H1 (cell line): ENCODE results near the gene CASP9. TPM values are rescaled to one million over a fixed set of nuclear protein-coding genes. Genes with fewer than 3 reads are reported as not detected.

Source experiments
- CTCF ChIA-PET: fragments of 300-600 bp; sonication (Branson Sonifier 250); formaldehyde crosslinking; loops from one replicate; lab custom pipeline; 2021; ENCODE audit not compliant: partially characterized antibody; lab: Charles Lee
- POLR2A ChIA-PET: fragments of 300-600 bp; sonication (Branson Sonifier 250); formaldehyde crosslinking; loops from one replicate; lab custom pipeline; 2021; ENCODE audit warnings: inconsistent platforms; ENCODE audit not compliant: partially characterized antibody; lab: Charles Lee
- DNase-seq, 2 experiments: peaks; one replicate each; pipeline versions ENCODE4 v3.0.0 to v3.0.0-alpha.2; 2010 to 2022; ENCODE audit warnings: low spot score in 2 of 2, low read depth in 1 of 2, mixed read lengths in 1 of 2
- FAIRE-seq: peaks from 2 replicates; lab custom pipeline; 2011; peaks lifted over from hg19 to GRCh38; lab: Jason Lieb, UNC
- H2AFZ ChIP-seq: 2 replicates; pipeline ENCODE4 v1.8.1; 2012; ENCODE audit warnings: low read length, inconsistent platforms
- H2AK5ac ChIP-seq: 2 replicates; pipeline ENCODE4 v1.6.1; 2013; ENCODE audit warnings: low read depth, low read length
- H2BK120ac ChIP-seq: replicated peaks from 2 replicates; pipeline ENCODE3; 2013; ENCODE audit warnings: low read depth, low read length, inconsistent platforms
- H2BK12ac ChIP-seq: 2 replicates; pipeline ENCODE4 v1.6.1; 2013; ENCODE audit warnings: low read depth, low read length
- H2BK15ac ChIP-seq: 2 replicates; pipeline ENCODE4 v1.6.1; 2013; ENCODE audit warnings: low read length
- H2BK20ac ChIP-seq: 2 replicates; pipeline ENCODE4 v1.6.1; 2013; ENCODE audit warnings: low read length
- H2BK5ac ChIP-seq: 2 replicates; pipeline ENCODE4 v1.6.1; 2013; ENCODE audit warnings: low read depth, low read length
- H3K14ac ChIP-seq: 2 replicates; pipeline ENCODE4 v1.6.1; 2013; ENCODE audit warnings: inconsistent platforms; ENCODE audit not compliant: insufficient read length
- H3K18ac ChIP-seq: 2 replicates; pipeline ENCODE4 v1.6.1; 2013; ENCODE audit warnings: low read length; ENCODE audit errors: extremely low read depth
- H3K23ac ChIP-seq: 2 replicates; pipeline ENCODE4 v1.6.1; 2013; ENCODE audit warnings: inconsistent platforms; ENCODE audit not compliant: insufficient read length
- H3K23me2 ChIP-seq: 2 replicates; pipeline ENCODE4 v1.6.1; 2013; ENCODE audit warnings: low read depth, low read length
- H3K27ac ChIP-seq: 2 replicates; pipeline ENCODE4 v1.6.1; 2011; ENCODE audit warnings: low read depth, low read length, inconsistent platforms
- H3K27me3 ChIP-seq, 4 experiments: replicated peaks in 1 of 4; 1 replicate in 1 of 4; 2 replicates in 3 of 4; pipeline versions ENCODE4 v1.6.1 to v1.8.1; 2011 to 2013; ENCODE audit warnings: low read length in 3 of 4, mild to moderate bottlenecking in 3 of 4, inconsistent platforms in 2 of 4, mixed read lengths in 2 of 4, moderate library complexity in 1 of 4; ENCODE audit not compliant: control insufficient read depth in 3 of 4, insufficient read depth in 3 of 4; ENCODE audit errors: extremely low read depth in 1 of 4
- H3K36me3 ChIP-seq, 4 experiments: 2 replicates each; pipeline versions ENCODE4 v1.6.1 to v1.8.1; 2011 to 2013; ENCODE audit warnings: mild to moderate bottlenecking in 4 of 4, low read length in 3 of 4, moderate library complexity in 2 of 4, control low read depth in 1 of 4, inconsistent platforms in 1 of 4; ENCODE audit not compliant: insufficient read depth in 4 of 4, control insufficient read depth in 2 of 4
- H3K4ac ChIP-seq: replicated peaks from 2 replicates; pipeline ENCODE3; 2013; ENCODE audit warnings: low read length, low read depth, mixed read lengths, inconsistent platforms; ENCODE audit not compliant: insufficient read length
- H3K4me1 ChIP-seq, 4 experiments: replicated peaks in 1 of 4; 1 replicate in 1 of 4; 2 replicates in 3 of 4; pipeline versions ENCODE4 v1.6.1 to v1.8.1; 2011 to 2013; ENCODE audit warnings: low read length in 3 of 4, inconsistent platforms in 2 of 4, mixed read lengths in 1 of 4; ENCODE audit not compliant: insufficient read depth in 4 of 4, control insufficient read depth in 3 of 4
- H3K4me2 ChIP-seq, 2 experiments: 2 replicates each; pipeline versions ENCODE4 v1.6.1 to v1.8.1; 2011 to 2013; ENCODE audit warnings: low read depth in 2 of 2, low read length in 2 of 2, control low read depth in 1 of 2, inconsistent platforms in 1 of 2, mild to moderate bottlenecking in 1 of 2; ENCODE audit not compliant: insufficient read depth in 1 of 2
- H3K4me3 ChIP-seq, 4 experiments: fragments of 200-600, 300-600 bp in 1 of 4; sonication (generic), shearing (Covaris generic), sonication (Bioruptor Twin) in 1 of 4; 2 replicates each; pipeline versions ENCODE4 v1.5.1 to v1.8.1; 2011 to 2016; ENCODE audit warnings: low read length in 4 of 4, low read depth in 3 of 4, control low read depth in 2 of 4, inconsistent platforms in 2 of 4, mild to moderate bottlenecking in 2 of 4, mixed read lengths in 1 of 4, moderate library complexity in 1 of 4; ENCODE audit not compliant: insufficient read depth in 2 of 4; ENCODE audit errors: extremely low read depth in 1 of 4
- H3K56ac ChIP-seq: replicated peaks from 2 replicates; pipeline ENCODE3; 2013; ENCODE audit warnings: low read depth, mild to moderate bottlenecking, mixed read lengths, low read length, inconsistent platforms; ENCODE audit not compliant: insufficient read length
- H3K79me1 ChIP-seq: 2 replicates; pipeline ENCODE4 v1.6.1; 2013; ENCODE audit warnings: low read depth, low read length, control low read depth
- H3K79me2 ChIP-seq, 2 experiments: 2 replicates each; pipeline versions ENCODE4 v1.6.1 to v1.8.1; 2012 to 2013; ENCODE audit warnings: low read length in 2 of 2, mild to moderate bottlenecking in 2 of 2, inconsistent platforms in 1 of 2; ENCODE audit not compliant: insufficient read depth in 2 of 2, control insufficient read depth in 1 of 2
- H3K9ac ChIP-seq, 4 experiments: replicated peaks in 1 of 4; 1 replicate in 1 of 4; 2 replicates in 3 of 4; pipeline versions ENCODE4 v1.6.1 to v1.8.1; 2011 to 2013; ENCODE audit warnings: low read depth in 3 of 4, low read length in 3 of 4, control low read depth in 2 of 4, mild to moderate bottlenecking in 2 of 4, moderate library complexity in 2 of 4, inconsistent platforms in 1 of 4; ENCODE audit errors: extremely low read depth in 1 of 4
- H3K9me3 ChIP-seq, 2 experiments: 2 replicates each; pipeline versions ENCODE4 v1.6.1 to v1.8.1; 2012 to 2013; ENCODE audit warnings: mild to moderate bottlenecking in 2 of 2, moderate library complexity in 2 of 2, control low read depth in 1 of 2, inconsistent platforms in 1 of 2, low read depth in 1 of 2, low read length in 1 of 2, mixed read lengths in 1 of 2; ENCODE audit not compliant: insufficient read depth in 2 of 2
- H4K20me1 ChIP-seq, 2 experiments: replicated peaks in 1 of 2; 2 replicates each; pipeline versions ENCODE3 to v1.8.1; 2011 to 2013; ENCODE audit warnings: inconsistent platforms in 2 of 2, low read length in 2 of 2, mild to moderate bottlenecking in 1 of 2; ENCODE audit not compliant: insufficient read depth in 2 of 2, control insufficient read depth in 1 of 2
- H4K5ac ChIP-seq: 2 replicates; pipeline ENCODE4 v1.6.1; 2013; ENCODE audit warnings: low read length, low read depth, mixed read lengths, inconsistent platforms; ENCODE audit not compliant: insufficient read length
- H4K8ac ChIP-seq: 2 replicates; pipeline ENCODE4 v1.8.0; 2013; ENCODE audit warnings: mild to moderate bottlenecking, moderate library complexity, low read length, inconsistent platforms; ENCODE audit not compliant: insufficient read depth; ENCODE audit errors: extremely low read depth
- H4K91ac ChIP-seq: replicated peaks from 2 replicates; pipeline ENCODE3; 2013; ENCODE audit warnings: low read length, mixed read lengths, inconsistent platforms; ENCODE audit not compliant: insufficient read length
- EZH2 ChIP-seq: fragments of 200-600 bp; sonication (generic); IDR thresholded peaks from 2 replicates; pipeline ENCODE4 v1.7.1; 2012; ENCODE audit warnings: low read depth, mild to moderate bottlenecking, moderate library complexity, low read length, inconsistent platforms; ENCODE audit not compliant: severe bottlenecking
- KDM4A ChIP-seq: IDR thresholded peaks from one replicate; pipeline ENCODE4 v1.7.1; 2012; ENCODE audit warnings: low read depth, mild to moderate bottlenecking, moderate library complexity, low read length, inconsistent platforms; ENCODE audit not compliant: severe bottlenecking
- WGBS, 2 experiments: shearing (Covaris generic) in 1 of 2; methylation state at CpG; one replicate each; pipeline versions ENCODE4 v1.1.6 to v1.1.7; 2013 to 2015; ENCODE audit warnings: low lambda C conversion rate in 2 of 2, mixed read lengths in 2 of 2, inconsistent platforms in 1 of 2, low coverage in 1 of 2, missing lambda C conversion rate in 1 of 2; ENCODE audit not compliant: insufficient replicate concordance in 2 of 2, insufficient coverage in 1 of 2, insufficient read length in 1 of 2; ENCODE audit errors: extremely low coverage in 1 of 2, missing lambda C conversion rate in 1 of 2; 5-methylcytosine and 5-hydroxymethylcytosine counted together
- polyA plus RNA-seq, 7 experiments: library from polyadenylated mRNA; depleted of rRNA in 3 of 7; stranded (reverse) in 5 of 7; unstranded in 2 of 7; fragments of >200 nt in 5 of 7; fragments of 200-250 nt in 2 of 7; gene quantifications; 1 replicate in 5 of 7; 2 replicates in 1 of 7; 4 replicates in 1 of 7; pipeline versions ENCODE4 v1.2.1 to v1.2.3, GENCODE V29; 2011 to 2013; ENCODE audit warnings: missing spikeins in 2 of 7, mixed read lengths in 2 of 7
- total RNA-seq: library from RNA; stranded (reverse); fragmentation: NEBNext Ultra II Directional; extraction: Animal tissue kit (Norgen Biotek cat#: 25700); gene quantifications from 2 replicates; pipeline ENCODE4 v1.2.1, GENCODE V29; 2021

The CASP9 gene
- total and polyA plus RNA-seq, 2 of the 8 experiments (the other 6 are each of a cell fraction or from before 2014, with no cell fraction given): 14.8 to 36.3 TPM

GRCh38 chr1:15525050-15526020 lies 1.3 kb upstream of the CASP9 start:
- Histone ChIP-seq H2BK120ac (no peak overlapping the region), H3K9me3 (no peaks in the 10 kb centered on the region), H2BK20ac (no peak overlapping the region), H3K27me3 (no peaks in the 10 kb centered on the region), H4K5ac (no peak overlapping the region), H3K79me1 (no peaks in the 10 kb centered on the region), H3K9ac (no peak overlapping the region), H2BK12ac (no peak overlapping the region), H3K36me3 (peaks cover 0 to 3% (median under 1%) of the 10 kb centered on the region in 4 experiments; a peak in 2 of 8 replicates), H3K4me1 (peaks cover 0 to 8% (median 5%) of the 10 kb centered on the region in 4 experiments; a peak in 4 of 7 replicates), H3K18ac (0 out of 2 replicates have a peak overlapping the region, but pooled peaks have one; percentile 43), H3K23ac (no peak overlapping the region), H2AK5ac (no peak overlapping the region), H3K79me2 (peaks cover 0 to 32% of the 10 kb centered on the region in 2 experiments; a peak in 2 of 4 replicates), H2BK15ac (no peak overlapping the region), H3K4ac (no peak overlapping the region), H4K91ac (no peak overlapping the region), H3K4me2 (peak overlapping the region; percentile 73 to 93), H4K20me1 (peaks cover 0 to 3% of the 10 kb centered on the region in 2 experiments), H4K8ac (no peak overlapping the region), H3K27ac (no peak overlapping the region; the same call in 1 of the 2 replicates), H3K4me3 (peak overlapping the region; percentile 66 to 90 (median 82)), H3K14ac (no peak overlapping the region), H2AFZ (peak overlapping the region; percentile 89; the same call in 1 of the 2 replicates), H3K56ac (no peak overlapping the region), H3K23me2 (peaks cover 6% of the 10 kb centered on the region), H2BK5ac (no peak overlapping the region)
- no peak for FAIRE-seq
- whole genome bisulfite sequencing, 2 experiments: 8% methylated on average over 20 of the region's 40 CpGs; no CpG with 5 or more reads in 1 of the 2 experiments
- ChIA-PET POLR2A (no interaction called here), CTCF (no interaction called here)
- DNase-seq: no peak
- TF ChIP-seq KDM4A (peak; percentile 63), EZH2 (no peak)
